Right lobe of liver (tissue), 6 donors: Measurements from ENCODE around the gene C1QTNF8. TPM values are rescaled to one million over a fixed set of nuclear protein-coding genes. Genes with fewer than 3 reads are reported as not detected.

Source experiments
- ATAC-seq, 4 donors: fragments of 200-7000 bp; cut with Tn5 transposase; one replicate each; pipeline ENCODE4 v1.9.1; 2020; ENCODE audit warnings: mild to moderate bottlenecking in 4 of 4, moderate library complexity in 4 of 4
- DNase-seq, 3 donors: peaks; one replicate each; pipeline ENCODE4 v3.0.0-alpha.2; 2020
- H3K27ac ChIP-seq, 3 donors: fragments of 200-600 bp; one replicate each; pipeline ENCODE4 v1.8.0; 2022
- H3K27me3 ChIP-seq, 2 donors: fragments of 200-600 bp; one replicate each; pipeline ENCODE4 v1.8.0; 2022
- H3K36me3 ChIP-seq, 4 donors: fragments of 200-600 bp; sonication (generic) in 1 of 4; one replicate each; pipeline versions ENCODE4 v1.5.1 to v1.8.0; 2017 to 2022; ENCODE audit warnings: control low read depth in 1 of 4
- H3K4me1 ChIP-seq, 4 donors: fragments of 200-600 bp; sonication (generic) in 1 of 4; one replicate each; pipeline versions ENCODE4 v1.5.1 to v1.8.0; 2017 to 2022; ENCODE audit warnings: control low read depth in 1 of 4
- H3K4me3 ChIP-seq, 3 donors: fragments of 200-600 bp; one replicate each; pipeline ENCODE4 v1.8.0; 2022
- H3K9me3 ChIP-seq, 4 donors: fragments of 200-600 bp; sonication (generic) in 1 of 4; one replicate each; pipeline versions ENCODE4 v1.5.1 to v1.8.0; 2017 to 2022; ENCODE audit warnings: control low read depth in 1 of 4
- CTCF ChIP-seq, 4 donors: fragments of 200-600 bp in 3 of 4; fragments of 450-650 bp in 1 of 4; IDR thresholded peaks; one replicate each; pipeline versions ENCODE4 v1.5.1 to v1.8.0; 2016 to 2022; ENCODE audit warnings: antibody characterized with exemption in 4 of 4, mild to moderate bottlenecking in 2 of 4
- POLR2A ChIP-seq: fragments of 450-650 bp; IDR thresholded peaks from one replicate; pipeline ENCODE4 v1.6.1; 2017; ENCODE audit warnings: antibody characterized with exemption, mild to moderate bottlenecking
- WGBS: methylation state at CpG from one replicate; pipeline ENCODE4 v1.1.6; 2018; ENCODE audit warnings: low coverage, low lambda C conversion rate; ENCODE audit not compliant: insufficient coverage; ENCODE audit errors: missing lambda C conversion rate; 5-methylcytosine and 5-hydroxymethylcytosine counted together
- intact Hi-C, 2 donors: fragments of 100-400 bp; cut with DNase I; formaldehyde crosslinking; loops; one replicate each; pipeline versions ENCODE4 v1.11.2 to v1.14.1; 2022
- total RNA-seq, 6 experiments: library from RNA; depleted of rRNA in 2 of 6; stranded (reverse); fragments of >200 nt in 2 of 6; fragmentation: NEBNext Ultra II Directional in 3 of 6; extraction: Animal tissue kit (Norgen Biotek cat#: 25700) in 3 of 6; gene quantifications; one replicate each; pipeline versions ENCODE4 v1.1.0 to v1.2.4, GENCODE V29; 2016 to 2023
- donor health status: DM: no; HTN: yes; CAD: no.
- donor health status: DM: no; HTN: no; CAD: no.
- donor health status: DM: no; HTN: no; CAD: no.
- donor health status: DM: no; HTN: yes; CAD: no.
- donor health status: DM: no; HTN: yes; CAD: no.

C1QTNF8 gene
- total RNA-seq, 6 experiments from 2014 or later = not detected

- H3K27me3 ChIP-seq = peaks cover 0 to 41% of the 10 kb centered on the region in 2 donors
Observed at GRCh38 chr16:1070864-1071408, 25.1 kb downstream of the C1QTNF8 start.

GRCh38 chr16:1070084-1070863 is 25.8 kb downstream of the C1QTNF8 start:
- peaks cover 0 to 41% of the 10 kb centered on the region in 2 donors for H3K27me3 ChIP-seq
- DNase-seq = no peak
- no peak for TF ChIP-seq CTCF (IDR thresholded peaks at IDR 0.05)
- TF ChIP-seq POLR2A = no peak
- no peak overlapping the region for H3K4me3 ChIP-seq
- 37% methylated on average over 7 of the region's 32 CpGs for WGBS
- H3K4me1 ChIP-seq = no peaks in the 10 kb centered on the region
- no peaks in the 10 kb centered on the region for H3K36me3 ChIP-seq
- no peak for ATAC-seq
- H3K27ac ChIP-seq = no peak overlapping the region
- no peaks in the 10 kb centered on the region for H3K9me3 ChIP-seq
- intact Hi-C loops = no loop called here

More at GRCh38 chr16:1070864-1071408, 25.1 kb downstream of the C1QTNF8 start:
- intact Hi-C loops = no loop called here
- TF ChIP-seq CTCF (IDR thresholded peaks at IDR 0.05) (no peak), POLR2A (no peak)
- Histone ChIP-seq H3K9me3 (no peaks in the 10 kb centered on the region), H3K36me3 (no peaks in the 10 kb centered on the region), H3K4me3 (no peak overlapping the region), H3K4me1 (no peaks in the 10 kb centered on the region), H3K27ac (no peak overlapping the region)
- WGBS = 27% methylated on average over 6 of the region's 16 CpGs
- DNase-seq (no peak), ATAC-seq (no peak)

GRCh38 chr16:1069154-1069553 is 26.9 kb downstream of the C1QTNF8 start:
- TF ChIP-seq POLR2A = no peak
- TF ChIP-seq CTCF (IDR thresholded peaks at IDR 0.05) = no peak
- Histone ChIP-seq H3K27ac (no peak overlapping the region), H3K4me1 (no peaks in the 10 kb centered on the region), H3K4me3 (no peak overlapping the region), H3K9me3 (no peaks in the 10 kb centered on the region), H3K36me3 (no peaks in the 10 kb centered on the region), H3K27me3 (peaks cover 0 to 41% of the 10 kb centered on the region in 2 donors)
- intact Hi-C loops = no loop called here
- ATAC-seq (no peak), DNase-seq (no peak)
- no CpG with 5 or more reads among the region's 7 CpGs for WGBS

- ATAC-seq (no peak), DNase-seq (no peak)
- Histone ChIP-seq H3K9me3 (no peaks in the 10 kb centered on the region), H3K4me1 (no peaks in the 10 kb centered on the region), H3K36me3 (no peaks in the 10 kb centered on the region), H3K4me3 (no peak overlapping the region), H3K27ac (no peak overlapping the region), H3K27me3 (peaks cover 0 to 41% of the 10 kb centered on the region in 2 donors)
- intact Hi-C loops = no loop called here
- WGBS = 60% methylated on average over 2 of the region's 18 CpGs
- TF ChIP-seq POLR2A (no peak), CTCF (IDR thresholded peaks at IDR 0.05) (no peak)
Observed at GRCh38 chr16:1068451-1068850, 27.6 kb downstream of the C1QTNF8 start.
